Duodenal mucosa (tissue), 2 donors: ENCODE results near the gene NOTUM.

Source experiments
- H3K27ac ChIP-seq: one replicate; pipeline ENCODE4 v1.7.0; 2013; ENCODE audit warnings: low read depth, low read length
- H3K27me3 ChIP-seq, 2 donors: one replicate each; pipeline ENCODE4 v1.7.0; 2013; ENCODE audit warnings: low read length in 2 of 2, control low read depth in 1 of 2; ENCODE audit not compliant: insufficient read depth in 2 of 2, control insufficient read depth in 1 of 2
- H3K36me3 ChIP-seq, 2 donors: one replicate each; pipeline ENCODE4 v1.7.0; 2013; ENCODE audit warnings: low read length in 2 of 2, control low read depth in 1 of 2; ENCODE audit not compliant: insufficient read depth in 2 of 2, control insufficient read depth in 1 of 2
- H3K4me1 ChIP-seq, 2 donors: one replicate each; pipeline ENCODE4 v1.7.0; 2013; ENCODE audit warnings: low read length in 2 of 2, control low read depth in 1 of 2; ENCODE audit not compliant: insufficient read depth in 2 of 2, control insufficient read depth in 1 of 2
- H3K4me3 ChIP-seq, 2 donors: one replicate each; pipeline ENCODE4 v1.7.0; 2013; ENCODE audit warnings: low read length in 2 of 2, low read depth in 1 of 2
- H3K9ac ChIP-seq, 2 donors: one replicate each; pipeline ENCODE4 v1.7.0; 2013; ENCODE audit warnings: low read length in 2 of 2, low read depth in 1 of 2
- H3K9me3 ChIP-seq, 2 donors: one replicate each; pipeline ENCODE4 v1.7.0; 2013; ENCODE audit warnings: low read length in 2 of 2, control low read depth in 1 of 2; ENCODE audit not compliant: control insufficient read depth in 1 of 2

The NOTUM gene

GRCh38 chr17:81996232-81996756, 35.3 kb upstream of the NOTUM start:
- Histone ChIP-seq H3K27ac (no peak overlapping the region), H3K4me1 (peaks cover 23 to 34% of the 10 kb centered on the region in 2 donors), H3K9me3 (no peaks in the 10 kb centered on the region), H3K9ac (no peak overlapping the region), H3K4me3 (no peak overlapping the region), H3K36me3 (peaks cover 4 to 18% of the 10 kb centered on the region in 2 donors), H3K27me3 (no peaks in the 10 kb centered on the region)

- Histone ChIP-seq H3K4me3 (no peak overlapping the region), H3K27ac (no peak overlapping the region), H3K36me3 (peaks cover 4 to 18% of the 10 kb centered on the region in 2 donors), H3K9ac (no peak overlapping the region), H3K9me3 (no peaks in the 10 kb centered on the region), H3K27me3 (no peaks in the 10 kb centered on the region), H3K4me1 (peaks cover 27 to 35% of the 10 kb centered on the region in 2 donors)
These were observed 34.7 kb upstream of the NOTUM start for GRCh38 chr17:81995463-81996231.

- no peak overlapping the region for H3K9ac ChIP-seq
- no peak overlapping the region for H3K27ac ChIP-seq
These were observed 33.8 kb upstream of the NOTUM start for GRCh38 chr17:81994593-81995462.

GRCh38 chr17:81993729-81994592, 33.0 kb upstream of the NOTUM start:
- no peak overlapping the region for H3K9ac ChIP-seq
- H3K4me3 ChIP-seq, result no peak overlapping the region
- H3K27ac ChIP-seq, result no peak overlapping the region
- H3K36me3 ChIP-seq, result peaks cover 4 to 18% of the 10 kb centered on the region in 2 donors
- no peaks in the 10 kb centered on the region for H3K27me3 ChIP-seq
- H3K4me1 ChIP-seq, result peaks cover 20 to 24% of the 10 kb centered on the region in 2 donors
- no peaks in the 10 kb centered on the region for H3K9me3 ChIP-seq

More at GRCh38 chr17:81994593-81995462, 33.8 kb upstream of the NOTUM start:
- Histone ChIP-seq H3K4me3 (no peak overlapping the region), H3K36me3 (peaks cover 4 to 18% of the 10 kb centered on the region in 2 donors), H3K4me1 (peaks cover 21 to 28% of the 10 kb centered on the region in 2 donors), H3K27me3 (no peaks in the 10 kb centered on the region), H3K9me3 (no peaks in the 10 kb centered on the region)

GRCh38 chr17:81992306-81993102, 31.5 kb upstream of the NOTUM start:
- Histone ChIP-seq H3K9ac (peak overlapping the region in 1 of 2 donors; percentile 10), H3K36me3 (peaks cover 4 to 21% of the 10 kb centered on the region in 2 donors), H3K4me3 (peak overlapping the region in 1 of 2 donors; percentile 35), H3K4me1 (peaks cover 20 to 24% of the 10 kb centered on the region in 2 donors), H3K9me3 (no peaks in the 10 kb centered on the region), H3K27ac (no peak overlapping the region), H3K27me3 (no peaks in the 10 kb centered on the region)

GRCh38 chr17:81991684-81992305, 30.8 kb upstream of the NOTUM start:
- H3K4me1 ChIP-seq, result peaks cover 20 to 24% of the 10 kb centered on the region in 2 donors
- H3K9ac ChIP-seq, result peak overlapping the region; percentile 6 to 30
- H3K27me3 ChIP-seq, result no peaks in the 10 kb centered on the region
- H3K9me3 ChIP-seq, result no peaks in the 10 kb centered on the region
- H3K36me3 ChIP-seq, result peaks cover 6 to 23% of the 10 kb centered on the region in 2 donors
- H3K27ac ChIP-seq, result peak overlapping the region; percentile 36
- peak overlapping the region; percentile 28 to 35 for H3K4me3 ChIP-seq

- peak overlapping the region; percentile 36 for H3K27ac ChIP-seq
- H3K36me3 ChIP-seq, result peaks cover 9 to 28% of the 10 kb centered on the region in 2 donors
- H3K27me3 ChIP-seq, result no peaks in the 10 kb centered on the region
- no peaks in the 10 kb centered on the region for H3K9me3 ChIP-seq
- peak overlapping the region; percentile 6 to 30 for H3K9ac ChIP-seq
- H3K4me1 ChIP-seq, result peaks cover 20 to 24% of the 10 kb centered on the region in 2 donors
- peak overlapping the region in 1 of 2 donors; percentile 28 for H3K4me3 ChIP-seq
These were observed 30.1 kb upstream of the NOTUM start for GRCh38 chr17:81990836-81991683.

- H3K9ac ChIP-seq, result no peak overlapping the region
- H3K27ac ChIP-seq, result no peak overlapping the region
- no peak overlapping the region for H3K4me3 ChIP-seq
- H3K9me3 ChIP-seq, result no peaks in the 10 kb centered on the region
- no peaks in the 10 kb centered on the region for H3K27me3 ChIP-seq
- peaks cover 17 to 40% of the 10 kb centered on the region in 2 donors for H3K36me3 ChIP-seq
- H3K4me1 ChIP-seq, result peaks cover 16 to 18% of the 10 kb centered on the region in 2 donors
These were observed 26.3 kb upstream of the NOTUM start for GRCh38 chr17:81987161-81987770.
